ENCODE measurements around the gene VRK3. TPM values are rescaled to one million over a fixed set of nuclear protein-coding genes. Genes with fewer than 3 reads are reported as not detected.

Gene VRK3
- polyA plus RNA-seq, 1 of the 3 experiments (the other 2 are of a cell fraction) = 30.3 TPM

- H3K9ac ChIP-seq = no peak overlapping the region
- POLR2A ChIA-PET = interaction anchor here (1.2 kb wide), 1 partner anchor 11 kb away, joined by 3 read pairs; the partner anchor contains the start of genes ATF5 and NUP62
- H3K4me1 ChIP-seq (ENCODE audit: control insufficient read depth in 1 of 2, insufficient read depth in 2 of 2, low read depth in 1 of 2, low read length in 1 of 2) = peaks cover 0 to 3% of the 10 kb centered on the region in 2 experiments; a peak in 1 of 4 replicates
Measured at GRCh38 chr19:49939721-49940481, 85.3 kb downstream of the VRK3 start.

GRCh38 chr19:49938662-49939061, 86.5 kb downstream of the VRK3 start:
- H3K9me2 ChIP-seq = no peaks in the 10 kb centered on the region
- no peak overlapping the region for H3K27ac ChIP-seq (ENCODE audit: low read depth in 2 of 2, low read length in 1 of 2)
- H3K27me3 ChIP-seq (ENCODE audit: insufficient read depth) = no peaks in the 10 kb centered on the region; the same call in 1 of the 2 replicates
- no peak overlapping the region for H3K9ac ChIP-seq
- H3K79me2 ChIP-seq (ENCODE audit: insufficient read depth) = no peaks in the 10 kb centered on the region
- no peak overlapping the region for H3K4me2 ChIP-seq
- CTCF ChIA-PET = interaction anchor here (1.7 to 6.1 kb wide), 7 partner anchors 10 to 54 kb away, joined by 4 to 94 read pairs (median 22); partner anchors contain the start of genes ATF5 and NUP62
- POLR2A ChIA-PET = interaction anchor here (1.2 kb wide), 1 partner anchor 9 kb away, joined by 3 read pairs; the partner anchor contains the start of genes ATF5 and NUP62
- H2AFZ ChIP-seq (ENCODE audit: low read depth) = no peak overlapping the region
- no peaks in the 10 kb centered on the region for H3K9me3 ChIP-seq
- no peaks in the 10 kb centered on the region for H3K36me3 ChIP-seq (replicated peaks in 1 of 2; ENCODE audit: control insufficient read depth in 1 of 2, insufficient read depth in 2 of 2, low read length in 1 of 2)
- no peak for DNase-seq
- peaks cover 4% of the 10 kb centered on the region for H3F3A ChIP-seq (replicated peaks; ENCODE audit: insufficient read depth)
- no peak overlapping the region for H3K4me3 ChIP-seq (ENCODE audit: low read depth in 2 of 2, low read length in 1 of 2)
- WGBS (ENCODE audit: low lambda C conversion rate) = 88% methylated on average over 4 of the region's 4 CpGs
- peaks cover 0 to 3% of the 10 kb centered on the region in 2 experiments; a peak in 1 of 4 replicates for H3K4me1 ChIP-seq (ENCODE audit: control insufficient read depth in 1 of 2, insufficient read depth in 2 of 2, low read depth in 1 of 2, low read length in 1 of 2)
- H4K20me1 ChIP-seq (ENCODE audit: insufficient read depth) = no peaks in the 10 kb centered on the region
- TF ChIP-seq USF1 (IDR thresholded peaks at IDR 0.05; ENCODE audit: borderline replicate concordance, low read depth) (no peak), MEF2A (IDR thresholded peaks at IDR 0.05; ENCODE audit: borderline replicate concordance, low read depth) (no peak), MXI1 (IDR thresholded peaks at IDR 0.05; ENCODE audit: low read depth, low read length) (no peak), FOSL2 (IDR thresholded peaks at IDR 0.05; ENCODE audit: borderline replicate concordance, low read depth) (no peak), GATA2 (CRISPR knock-in tag; IDR thresholded peaks at IDR 0.05) (no peak), FOXM1 (IDR thresholded peaks at IDR 0.05; ENCODE audit: low read depth) (no peak), POLR2AphosphoS5 (IDR thresholded peaks at IDR 0.05; ENCODE audit: low read depth, low read length) (no peak), NRF1 (IDR thresholded peaks at IDR 0.05; ENCODE audit: low read depth, low read length) (no peak), CHD2 (IDR thresholded peaks at IDR 0.05; ENCODE audit: low read length, partially characterized antibody) (no peak), RCOR1 (IDR thresholded peaks at IDR 0.05; ENCODE audit: low read length) (no peak), RXRA (IDR thresholded peaks at IDR 0.05; ENCODE audit: borderline replicate concordance, low read depth) (no peak), ELF1 (IDR thresholded peaks at IDR 0.05) (no peak), CTCF (IDR thresholded peaks at IDR 0.05) (no peak), RFX5 (IDR thresholded peaks at IDR 0.05; ENCODE audit: low read length) (no peak), TEAD4 (IDR thresholded peaks at IDR 0.05; ENCODE audit: borderline replicate concordance, insufficient read depth) (no peak), TAF1 (IDR thresholded peaks at IDR 0.05; ENCODE audit: borderline replicate concordance, low read depth, low read length) (no peak)

More at GRCh38 chr19:49939721-49940481, 85.3 kb downstream of the VRK3 start:
- H3K79me2 ChIP-seq (ENCODE audit: insufficient read depth) = no peaks in the 10 kb centered on the region
- no peaks in the 10 kb centered on the region for H4K20me1 ChIP-seq (ENCODE audit: insufficient read depth)
- no peak overlapping the region for H3K4me2 ChIP-seq
- CTCF ChIA-PET = interaction anchor here (1.0 to 6.1 kb wide), 3 partner anchors 9 to 196 kb away, joined by 4 to 94 read pairs (median 48); no protein-coding TSS in a partner anchor
- H3K27me3 ChIP-seq (ENCODE audit: insufficient read depth) = peaks cover 4% of the 10 kb centered on the region; the same call in 1 of the 2 replicates
- no peak overlapping the region for H3K27ac ChIP-seq (ENCODE audit: low read depth in 2 of 2, low read length in 1 of 2)
- no peak overlapping the region for H2AFZ ChIP-seq (ENCODE audit: low read depth)
- H3K36me3 ChIP-seq (replicated peaks in 1 of 2; ENCODE audit: control insufficient read depth in 1 of 2, insufficient read depth in 2 of 2, low read length in 1 of 2) = no peaks in the 10 kb centered on the region
- H3F3A ChIP-seq (replicated peaks; ENCODE audit: insufficient read depth) = peaks cover 4% of the 10 kb centered on the region
- no peak for TF ChIP-seq RFX5 (IDR thresholded peaks at IDR 0.05; ENCODE audit: low read length)
- no peak for TF ChIP-seq GATA2 (CRISPR knock-in tag; IDR thresholded peaks at IDR 0.05)
- no peak for TF ChIP-seq YY1 (IDR thresholded peaks at IDR 0.05; ENCODE audit: low read depth)
- TF ChIP-seq CTCF (IDR thresholded peaks at IDR 0.05) = peak; percentile 22; the same call in 1 of the 2 replicates
- no peak overlapping the region for H3K4me3 ChIP-seq (ENCODE audit: low read depth in 2 of 2, low read length in 1 of 2)
- H3K9me2 ChIP-seq = no peaks in the 10 kb centered on the region
- WGBS (ENCODE audit: low lambda C conversion rate) = 48% methylated on average over 7 of the region's 7 CpGs
- no peak for DNase-seq
- H3K9me3 ChIP-seq = no peaks in the 10 kb centered on the region

Data from SK-N-SH (cell line).